CD4-positive, alpha-beta T cell treated with Interleukin-1 beta for 1 hour (primary cell): ENCODE data around the gene DCTN1.

Experiments
- DNase-seq, 2 donors: peaks; one replicate each; pipeline ENCODE4 v3.0.0-alpha.2; 2020 to 2022

Gene DCTN1

GRCh38 chr2:74316627-74317295, 63.4 kb downstream of the DCTN1 start:
- DNase-seq, result no peak

- DNase-seq, result no peak
Observed at GRCh38 chr2:74314107-74314506, 66.0 kb downstream of the DCTN1 start.

- no peak for DNase-seq
Observed at GRCh38 chr2:74313497-74313896, 66.6 kb downstream of the DCTN1 start.

GRCh38 chr2:74312913-74313312, 67.2 kb downstream of the DCTN1 start:
- no peak for DNase-seq
